22Rv1 (cell line): ENCODE data around the gene PTPRG.

Source experiments
- CTCF ChIP-seq: fragments of 450-650 bp; IDR thresholded peaks from 2 replicates; pipeline ENCODE4 v1.5.1; 2017; ENCODE audit warnings: mild to moderate bottlenecking
- ZFX ChIP-seq: fragments of 450-650 bp; IDR thresholded peaks from 2 replicates; pipeline ENCODE4 v1.6.1; 2017; ENCODE audit warnings: antibody characterized with exemption, borderline replicate concordance

GRCh38 chr3:61926923-61927322, 365.6 kb downstream of the PTPRG start:
- TF ChIP-seq CTCF (no peak), ZFX (no peak)
